Lung (tissue), 12 donors: Measurements from ENCODE around the gene STIP1. TPM values are rescaled to one million over a fixed set of nuclear protein-coding genes. Genes with fewer than 3 reads are reported as not detected.

ENCODE experiments used
- ATAC-seq: fragments of 200-7000 bp; cut with Tn5 transposase; one replicate; pipeline ENCODE4 v1.9.1; 2020; ENCODE audit warnings: moderate number of reproducible peaks; ENCODE audit not compliant: insufficient read depth, low FRiP score
- DNase-seq, 3 donors: peaks; one replicate each; pipeline ENCODE4 v3.0.0-alpha.2; 2013 to 2017
- H3K27ac ChIP-seq, 2 donors: one replicate each; pipeline ENCODE4 v1.5.1; 2013; ENCODE audit warnings: mild to moderate bottlenecking in 2 of 2, moderate library complexity in 2 of 2, control low read depth in 1 of 2, inconsistent platforms in 1 of 2, low read depth in 1 of 2, low read length in 1 of 2
- H3K27me3 ChIP-seq, 3 donors: one replicate each; pipeline ENCODE4 v1.5.1; 2013; ENCODE audit warnings: low read length in 2 of 3; ENCODE audit not compliant: control insufficient read depth in 3 of 3, insufficient read depth in 3 of 3
- H3K36me3 ChIP-seq, 4 donors: one replicate each; pipeline ENCODE4 v1.5.1; 2013; ENCODE audit warnings: low read length in 4 of 4, mild to moderate bottlenecking in 1 of 4, moderate library complexity in 1 of 4; ENCODE audit not compliant: control insufficient read depth in 4 of 4, insufficient read depth in 4 of 4
- H3K4me1 ChIP-seq, 5 donors: one replicate each; pipeline ENCODE4 v1.5.1; 2013; ENCODE audit warnings: low read length in 5 of 5, mild to moderate bottlenecking in 2 of 5, moderate library complexity in 1 of 5; ENCODE audit not compliant: control insufficient read depth in 5 of 5, insufficient read depth in 5 of 5
- H3K4me3 ChIP-seq: one replicate; pipeline ENCODE4 v1.5.1; 2013; ENCODE audit warnings: mild to moderate bottlenecking, control low read depth, moderate library complexity
- H3K9ac ChIP-seq, 2 donors: one replicate each; pipeline ENCODE4 v1.5.1; 2013; ENCODE audit warnings: low read length in 2 of 2, control low read depth in 1 of 2; ENCODE audit not compliant: insufficient read depth in 1 of 2
- H3K9me3 ChIP-seq, 4 donors: one replicate each; pipeline ENCODE4 v1.5.1; 2013; ENCODE audit warnings: low read length in 3 of 4, mild to moderate bottlenecking in 1 of 4, moderate library complexity in 1 of 4; ENCODE audit not compliant: control insufficient read depth in 4 of 4, insufficient read depth in 3 of 4
- WGBS, 2 donors: extraction: QIAGEN DNeasy Blood & Tissue Kit; methylation state at CpG; one replicate each; pipeline ENCODE4 v1.1.7; 2013; 5-methylcytosine and 5-hydroxymethylcytosine counted together
- polyA plus RNA-seq, 2 donors: library from polyadenylated mRNA; stranded (reverse); fragments of 200-250 nt; gene quantifications; one replicate each; pipeline ENCODE4 v1.2.1, GENCODE V29; 2013
- total RNA-seq, 2 donors: library from RNA; depleted of rRNA in 1 of 2; stranded (reverse); fragments of >200 nt in 1 of 2; gene quantifications; one replicate each; pipeline ENCODE4 v1.2.1, GENCODE V29; 2014 to 2021
- TF ChIP-seq, protein P1 (sequence below): IDR thresholded peaks from 2 replicates; pipeline ENCODE4 v1.5.1; 2012; ENCODE audit warnings: mild to moderate bottlenecking; ENCODE audit errors: control extremely low read depth, extremely low read depth
- donor health status: control.
- donor health status: control.
- donor health status: Bipolar disorder and iron deficiency.
- donor health status: healthy.
- donor health status: DM: yes; HTN: yes; CAD: no.

Gene STIP1
- total and polyA plus RNA-seq, 4 donors = 75.9 to 122 (median 94.8) TPM

DNA sequence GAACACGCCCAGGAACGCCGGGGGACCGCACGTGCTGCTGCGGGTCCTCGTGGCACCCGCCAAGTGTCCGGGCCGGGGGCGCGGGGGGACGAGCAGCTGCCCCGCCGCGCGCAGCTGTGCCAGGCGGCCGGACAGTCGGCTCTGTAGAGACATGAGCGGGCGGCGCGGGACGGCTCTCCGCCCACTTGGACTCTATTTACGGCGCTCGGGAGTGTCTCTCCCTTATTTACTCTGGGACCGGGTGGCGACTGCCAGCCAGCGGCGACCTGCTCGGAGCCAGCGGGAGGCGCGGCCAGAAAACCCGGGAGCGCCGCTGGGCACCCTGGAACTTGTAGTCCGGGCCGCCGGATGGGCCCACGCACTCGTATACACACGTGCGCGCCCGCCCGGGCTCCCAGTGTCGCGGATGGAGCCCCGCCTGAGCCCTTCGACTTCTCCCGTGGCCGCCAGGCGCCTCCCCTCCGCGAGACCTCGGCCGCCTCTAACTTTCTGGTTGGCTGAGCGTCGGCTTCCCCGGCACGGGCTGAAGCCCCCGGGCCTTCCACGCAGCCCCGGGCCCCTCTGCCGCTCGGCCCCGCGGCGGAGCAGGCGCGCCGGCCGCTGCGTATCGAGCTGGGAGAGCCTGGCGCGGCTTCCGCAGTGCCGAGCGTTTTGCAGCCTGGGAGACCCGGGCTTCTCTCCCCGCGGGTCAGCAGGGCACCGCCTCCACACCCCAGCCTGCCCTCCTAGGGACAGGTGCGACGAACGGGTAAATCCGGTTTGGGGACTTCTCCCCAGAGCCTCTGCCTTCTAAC is 19.9 kb upstream of the STIP1 start, which contains the start of gene MACROD1:
Gene MACROD1, minus strand, starts transcription at position 272 of the 794 bp plus-strand sequence. Its CDS starts 119 bp downstream, at position 153.
- H3K9ac ChIP-seq = no peak within 1 kb of the TSS
- peak; percentile 85 for ATAC-seq
- no peaks in the 10 kb centered on the region for H3K27me3 ChIP-seq
- H3K36me3 ChIP-seq = no peaks in the 10 kb centered on the region
- H3K4me3 ChIP-seq = peak within 1 kb of the TSS; percentile 81
- H3K27ac ChIP-seq = peak within 1 kb of the TSS; percentile 80 to 86
- DNase-seq = peak; percentile 76 to 82 (median 82)
- 1% methylated on average over 62 to 92 of the region's 92 CpGs for WGBS, 2 donors
- H3K4me1 ChIP-seq = peaks cover 0 to 12% (median 11%) of the 10 kb centered on the region in 5 donors
- H3K9me3 ChIP-seq = no peaks in the 10 kb centered on the region
- TF ChIP-seq, protein P1, sequence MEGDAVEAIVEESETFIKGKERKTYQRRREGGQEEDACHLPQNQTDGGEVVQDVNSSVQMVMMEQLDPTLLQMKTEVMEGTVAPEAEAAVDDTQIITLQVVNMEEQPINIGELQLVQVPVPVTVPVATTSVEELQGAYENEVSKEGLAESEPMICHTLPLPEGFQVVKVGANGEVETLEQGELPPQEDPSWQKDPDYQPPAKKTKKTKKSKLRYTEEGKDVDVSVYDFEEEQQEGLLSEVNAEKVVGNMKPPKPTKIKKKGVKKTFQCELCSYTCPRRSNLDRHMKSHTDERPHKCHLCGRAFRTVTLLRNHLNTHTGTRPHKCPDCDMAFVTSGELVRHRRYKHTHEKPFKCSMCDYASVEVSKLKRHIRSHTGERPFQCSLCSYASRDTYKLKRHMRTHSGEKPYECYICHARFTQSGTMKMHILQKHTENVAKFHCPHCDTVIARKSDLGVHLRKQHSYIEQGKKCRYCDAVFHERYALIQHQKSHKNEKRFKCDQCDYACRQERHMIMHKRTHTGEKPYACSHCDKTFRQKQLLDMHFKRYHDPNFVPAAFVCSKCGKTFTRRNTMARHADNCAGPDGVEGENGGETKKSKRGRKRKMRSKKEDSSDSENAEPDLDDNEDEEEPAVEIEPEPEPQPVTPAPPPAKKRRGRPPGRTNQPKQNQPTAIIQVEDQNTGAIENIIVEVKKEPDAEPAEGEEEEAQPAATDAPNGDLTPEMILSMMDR = no peak

DNA sequence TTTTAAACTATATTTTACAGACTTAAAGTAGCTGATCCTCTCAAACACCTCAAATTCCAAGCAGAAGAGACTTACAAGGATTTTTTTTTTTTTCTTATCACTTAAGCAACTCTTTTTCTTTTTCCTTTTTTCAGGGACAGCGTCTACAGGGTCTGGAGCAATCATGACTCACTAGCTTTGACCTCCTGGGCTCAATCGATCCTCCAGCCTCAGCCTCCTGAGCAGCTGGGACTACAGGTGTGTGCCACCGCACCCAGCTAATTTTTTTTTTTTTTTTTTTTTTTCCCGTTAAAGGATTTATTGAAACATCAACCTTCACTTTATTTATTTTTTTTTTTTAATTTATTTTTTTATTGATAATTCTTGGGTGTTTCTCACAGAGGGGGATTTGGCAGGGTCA is 15.6 kb upstream of the STIP1 start:
- Histone ChIP-seq H3K36me3 (no peaks in the 10 kb centered on the region), H3K9ac (no peak overlapping the region), H3K27ac (no peak overlapping the region), H3K9me3 (no peaks in the 10 kb centered on the region), H3K4me1 (peaks cover 0 to 5% (median under 1%) of the 10 kb centered on the region in 5 donors), H3K4me3 (no peak overlapping the region), H3K27me3 (no peaks in the 10 kb centered on the region)
- ATAC-seq (no peak), DNase-seq (no peak)
- WGBS, 2 donors = 76 to 93% methylated on average over 4 of the region's 4 CpGs
- TF ChIP-seq, protein P1 = no peak

DNA sequence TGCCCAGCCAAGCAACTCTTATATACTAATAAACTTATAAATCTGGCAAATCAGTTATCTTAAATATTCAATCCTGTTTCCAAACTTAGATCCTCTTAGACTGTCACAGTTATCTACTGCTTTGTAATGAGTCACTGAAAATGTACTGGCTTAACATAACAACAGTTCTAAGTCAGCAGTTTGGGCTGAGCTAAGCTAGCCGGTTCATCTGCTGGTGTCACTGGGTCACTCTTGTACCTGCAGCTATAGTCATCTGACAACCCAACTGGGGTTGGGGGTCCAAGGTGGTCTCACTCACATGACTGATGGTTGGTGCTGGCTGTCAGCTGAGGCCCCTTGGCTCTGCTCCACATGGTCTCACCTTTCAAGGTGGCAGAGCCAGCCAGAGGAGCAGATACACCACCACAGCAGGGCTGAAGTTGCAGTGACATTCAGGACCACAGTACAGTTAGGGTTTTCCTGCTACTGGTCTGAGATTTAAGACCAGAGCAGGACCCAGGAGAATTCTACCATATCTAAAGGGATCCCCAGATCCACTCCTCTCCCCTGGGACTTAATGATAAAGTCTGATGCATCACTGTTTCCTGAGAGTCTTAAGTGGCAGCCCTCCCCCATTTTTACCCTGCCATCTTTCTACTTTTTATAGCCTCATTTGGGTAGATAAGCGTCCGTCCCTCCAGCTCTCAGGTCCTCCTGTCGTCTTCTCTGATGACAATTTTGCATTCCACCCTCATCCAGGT is 12.2 kb upstream of the STIP1 start:
- no peaks in the 10 kb centered on the region for H3K9me3 ChIP-seq
- DNase-seq (no peak), ATAC-seq (no peak)
- TF ChIP-seq, protein P1 = no peak
- WGBS, 2 donors = 94% methylated on average over 4 of the region's 4 CpGs
- no peak overlapping the region for H3K4me3 ChIP-seq
- H3K27ac ChIP-seq = no peak overlapping the region
- H3K9ac ChIP-seq = no peak overlapping the region
- H3K36me3 ChIP-seq = no peaks in the 10 kb centered on the region
- no peaks in the 10 kb centered on the region for H3K4me1 ChIP-seq
- H3K27me3 ChIP-seq = no peaks in the 10 kb centered on the region
